C4-2B (cell line): Measurements from ENCODE around the gene SGPP2.

Source experiments
- CTCF ChIP-seq: fragments of 450-650 bp; conservative IDR thresholded peaks from 2 replicates; pipeline ENCODE4 v1.5.1; 2017; ENCODE audit warnings: mild to moderate bottlenecking
- ZFX ChIP-seq: fragments of 450-650 bp; IDR thresholded peaks from 2 replicates; pipeline ENCODE4 v1.6.1; 2017

GRCh38 chr2:222381566-222381965 lies 42.8 kb upstream of the SGPP2 start:
- no peak for TF ChIP-seq CTCF
- no peak for TF ChIP-seq ZFX
